BE2C (cell line): ENCODE measurements around the gene NGEF.

Experiments
- DNase-seq: peaks from one replicate; pipeline ENCODE4 v3.0.0-alpha.2; 2020
- H3K27me3 ChIP-seq: fragments of 250-450 bp; sonication (Bioruptor Pico); 2 replicates; pipeline ENCODE4 v1.5.1; 2020; ENCODE audit warnings: mild to moderate bottlenecking
- H3K36me3 ChIP-seq: fragments of 250-450 bp; sonication (Bioruptor Pico); 2 replicates; pipeline ENCODE4 v1.5.1; 2020; ENCODE audit warnings: mild to moderate bottlenecking
- H3K4me1 ChIP-seq: fragments of 250-450 bp; sonication (Bioruptor Pico); 2 replicates; pipeline ENCODE4 v1.5.1; 2020
- H3K4me3 ChIP-seq: 2 replicates; pipeline ENCODE4 v1.5.1; 2011; ENCODE audit warnings: low read depth, low read length
- H3K9me3 ChIP-seq: fragments of 250-450 bp; sonication (Bioruptor Pico); 2 replicates; pipeline ENCODE4 v1.5.1; 2020
- CTCF ChIP-seq: IDR thresholded peaks from 2 replicates; pipeline ENCODE4 v1.5.1; 2012; ENCODE audit warnings: mild to moderate bottlenecking, low read depth, low read length

Gene NGEF

DNA sequence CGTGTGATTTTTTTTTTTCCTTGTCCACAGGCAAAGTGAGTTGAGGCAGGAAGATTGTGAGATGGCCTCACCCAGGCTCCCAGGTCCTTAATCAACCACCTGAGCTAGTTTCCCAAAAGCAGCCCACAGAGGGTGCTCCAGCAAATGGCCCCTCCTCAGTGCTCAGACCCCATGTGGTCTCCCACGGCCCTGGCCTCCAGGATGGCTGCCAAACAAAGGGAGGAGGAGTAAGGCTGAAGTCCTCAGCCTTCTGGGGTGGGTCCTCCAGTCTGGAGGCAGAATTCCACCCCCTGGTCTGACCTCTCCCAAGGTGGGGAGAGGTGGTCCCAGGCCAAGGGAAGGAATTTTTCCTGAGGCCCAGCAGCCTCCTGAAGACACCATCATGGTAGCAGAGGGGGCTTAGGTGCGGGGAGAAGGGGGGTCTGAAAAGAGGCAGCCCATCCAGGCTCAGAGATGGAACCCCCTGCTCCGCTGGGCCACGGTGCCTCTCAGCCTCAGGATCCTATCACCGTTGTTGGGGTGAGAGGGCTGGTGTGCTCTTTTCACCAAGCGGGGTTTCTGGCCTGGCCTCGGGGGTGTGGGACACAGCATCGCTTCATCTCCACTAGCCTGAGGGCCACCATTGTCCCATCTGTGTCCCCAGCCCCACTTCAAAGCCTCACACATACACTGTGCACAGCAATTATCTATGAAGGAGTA lies 2.3 kb downstream of the NGEF start:
- Histone ChIP-seq H3K4me3 (no peak overlapping the region), H3K4me1 (no peaks in the 10 kb centered on the region), H3K9me3 (no peaks in the 10 kb centered on the region), H3K36me3 (no peaks in the 10 kb centered on the region), H3K27me3 (peaks cover 2% of the 10 kb centered on the region)
- no peak for DNase-seq
- TF ChIP-seq CTCF = no peak

GRCh38 chr2:233009661-233010060 lies 3.4 kb downstream of the NGEF start:
- H3K4me3 ChIP-seq = no peak overlapping the region
- H3K36me3 ChIP-seq = no peaks in the 10 kb centered on the region
- no peak for DNase-seq
- no peaks in the 10 kb centered on the region for H3K9me3 ChIP-seq
- no peak for TF ChIP-seq CTCF
- H3K27me3 ChIP-seq = peaks cover 10% of the 10 kb centered on the region
- no peaks in the 10 kb centered on the region for H3K4me1 ChIP-seq

- no peak for TF ChIP-seq CTCF
- Histone ChIP-seq H3K36me3 (no peaks in the 10 kb centered on the region), H3K9me3 (no peaks in the 10 kb centered on the region), H3K27me3 (peaks cover 17% of the 10 kb centered on the region), H3K4me1 (no peaks in the 10 kb centered on the region), H3K4me3 (no peak overlapping the region)
- no peak for DNase-seq
Observed at GRCh38 chr2:233007739-233008138, 5.3 kb downstream of the NGEF start.

DNA sequence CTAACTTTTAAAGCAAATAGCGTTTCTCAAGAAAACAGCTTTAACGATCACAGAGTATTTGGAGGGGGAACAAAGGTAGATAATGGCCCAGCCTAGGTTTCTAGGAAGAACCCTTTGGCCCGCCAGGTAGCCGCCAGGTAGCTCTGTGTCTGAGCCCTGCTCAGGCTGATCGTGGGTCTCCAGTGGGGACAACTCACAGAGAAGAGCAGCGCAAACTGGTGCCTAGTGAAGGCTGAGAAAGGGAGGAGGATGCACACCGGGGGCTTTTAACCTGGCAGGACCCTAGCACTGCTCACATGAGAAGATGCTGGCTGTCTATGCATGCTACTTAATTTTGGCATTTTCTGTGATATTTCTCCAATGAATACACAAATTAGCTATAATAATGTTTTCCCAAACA lies 5.8 kb downstream of the NGEF start:
- DNase-seq = no peak
- TF ChIP-seq CTCF = no peak
- Histone ChIP-seq H3K4me3 (no peak overlapping the region), H3K27me3 (peaks cover 17% of the 10 kb centered on the region), H3K9me3 (no peaks in the 10 kb centered on the region), H3K36me3 (no peaks in the 10 kb centered on the region), H3K4me1 (no peaks in the 10 kb centered on the region)

- H3K4me3 ChIP-seq = no peak overlapping the region
- H3K9me3 ChIP-seq = no peaks in the 10 kb centered on the region
- no peaks in the 10 kb centered on the region for H3K4me1 ChIP-seq
- H3K27me3 ChIP-seq = peaks cover 17% of the 10 kb centered on the region
- H3K36me3 ChIP-seq = no peaks in the 10 kb centered on the region
- DNase-seq = no peak
- no peak for TF ChIP-seq CTCF
Observed at GRCh38 chr2:233006648-233007047, 6.4 kb downstream of the NGEF start.

GRCh38 chr2:233005096-233005495 lies 8.0 kb downstream of the NGEF start:
- TF ChIP-seq CTCF = no peak
- Histone ChIP-seq H3K9me3 (no peaks in the 10 kb centered on the region), H3K4me3 (no peak overlapping the region), H3K27me3 (peaks cover 17% of the 10 kb centered on the region), H3K36me3 (no peaks in the 10 kb centered on the region), H3K4me1 (no peaks in the 10 kb centered on the region)
- DNase-seq = no peak
